K562 (cell line): ENCODE data around the gene ADAMTS2. TPM values are rescaled to one million over a fixed set of nuclear protein-coding genes. Genes with fewer than 3 reads are reported as not detected.

Experiments used
- MGA ChIP-seq: fragments of 450-650 bp; IDR thresholded peaks from 2 replicates; pipeline ENCODE4 v1.6.1; 2016; ENCODE audit warnings: mild to moderate bottlenecking, moderate library complexity
- MTA3 ChIP-seq: fragments of 450-650 bp; formaldehyde crosslinking; IDR thresholded peaks from 2 replicates; pipeline ENCODE4 v1.6.1; 2017; ENCODE audit warnings: mild to moderate bottlenecking, borderline replicate concordance
- OTX1 ChIP-seq: fragments of 450-650 bp; formaldehyde crosslinking; IDR thresholded peaks from 2 replicates; pipeline ENCODE4 v1.4.0; 2022; ENCODE audit warnings: mild to moderate bottlenecking
- PHB2 ChIP-seq: fragments of 450-650 bp; IDR thresholded peaks from 2 replicates; pipeline ENCODE4 v1.6.1; 2017; ENCODE audit warnings: low read depth
- POLR2H ChIP-seq: IDR thresholded peaks from 2 replicates; pipeline ENCODE4 v1.6.1; 2016; ENCODE audit warnings: missing genetic modification characterization, low read depth, mild to moderate bottlenecking, control low read depth, missing compliant biosample characterization, moderate library complexity
- ZNF583 ChIP-seq: fragments of 250-450 bp; sonication (Bioruptor Pico); IDR thresholded peaks from 2 replicates; pipeline ENCODE4 v1.4.0; 2020
- ZSCAN29 ChIP-seq: fragments of 450-650 bp; IDR thresholded peaks from 2 replicates; pipeline ENCODE4 v1.6.1; 2017
- polyA plus RNA-seq, 8 experiments: library from polyadenylated mRNA; depleted of rRNA in 4 of 8; stranded (reverse) in 5 of 8; unstranded in 3 of 8; fragments of >200 nt; fragmentation: Nextera tagmentation in 2 of 8; fragmentation: Illumina TruSeq in 1 of 8; extraction: Ambion mirVana in 2 of 8; extraction: Trizol in 1 of 8; gene quantifications; 2 replicates each; pipeline versions ENCODE4 v1.2.1 to v1.2.3, GENCODE V29; 2011 to 2014; ENCODE audit warnings: inconsistent platforms in 1 of 8, missing spikeins in 1 of 8
- total RNA-seq, 7 experiments: library from RNA; depleted of rRNA in 6 of 7; stranded (reverse); fragments of >200 nt in 6 of 7; fragmentation: Illumina TruSeq in 2 of 7; extraction: Trizol in 2 of 7; gene quantifications; 2 replicates each; pipeline versions ENCODE4 v1.2.1 to v1.2.3, GENCODE V29; 2011 to 2021; ENCODE audit warnings: low replicate concordance in 1 of 7
- TF ChIP-seq, protein P1 (sequence below): sonication (generic); formaldehyde crosslinking; IDR thresholded peaks from 2 replicates; pipeline ENCODE4 v1.8.0; 2022; ENCODE audit warnings: mild to moderate bottlenecking, missing genetic modification reagents
- TF ChIP-seq, protein P2 (sequence below): fragments of 200-800 bp; sonication (Bioruptor generic); IDR thresholded peaks from 2 replicates; pipeline ENCODE4 v1.6.1; 2016; ENCODE audit warnings: missing genetic modification characterization, missing compliant biosample characterization

The ADAMTS2 gene
- total and polyA plus RNA-seq, 9 of the 15 experiments (the other 6 are each of a cell fraction or from before 2014, with no cell fraction given), result not detected

- TF ChIP-seq MGA (no peak), ZSCAN29 (no peak), MTA3 (no peak), ZNF583 (CRISPR knock-in tag) (no peak), OTX1 (no peak), POLR2H (no peak), PHB2 (no peak)
- TF ChIP-seq, protein P1, sequence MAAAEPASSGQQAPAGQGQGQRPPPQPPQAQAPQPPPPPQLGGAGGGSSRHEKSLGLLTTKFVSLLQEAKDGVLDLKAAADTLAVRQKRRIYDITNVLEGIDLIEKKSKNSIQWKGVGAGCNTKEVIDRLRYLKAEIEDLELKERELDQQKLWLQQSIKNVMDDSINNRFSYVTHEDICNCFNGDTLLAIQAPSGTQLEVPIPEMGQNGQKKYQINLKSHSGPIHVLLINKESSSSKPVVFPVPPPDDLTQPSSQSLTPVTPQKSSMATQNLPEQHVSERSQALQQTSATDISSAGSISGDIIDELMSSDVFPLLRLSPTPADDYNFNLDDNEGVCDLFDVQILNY, result no peak
- TF ChIP-seq, protein P2, sequence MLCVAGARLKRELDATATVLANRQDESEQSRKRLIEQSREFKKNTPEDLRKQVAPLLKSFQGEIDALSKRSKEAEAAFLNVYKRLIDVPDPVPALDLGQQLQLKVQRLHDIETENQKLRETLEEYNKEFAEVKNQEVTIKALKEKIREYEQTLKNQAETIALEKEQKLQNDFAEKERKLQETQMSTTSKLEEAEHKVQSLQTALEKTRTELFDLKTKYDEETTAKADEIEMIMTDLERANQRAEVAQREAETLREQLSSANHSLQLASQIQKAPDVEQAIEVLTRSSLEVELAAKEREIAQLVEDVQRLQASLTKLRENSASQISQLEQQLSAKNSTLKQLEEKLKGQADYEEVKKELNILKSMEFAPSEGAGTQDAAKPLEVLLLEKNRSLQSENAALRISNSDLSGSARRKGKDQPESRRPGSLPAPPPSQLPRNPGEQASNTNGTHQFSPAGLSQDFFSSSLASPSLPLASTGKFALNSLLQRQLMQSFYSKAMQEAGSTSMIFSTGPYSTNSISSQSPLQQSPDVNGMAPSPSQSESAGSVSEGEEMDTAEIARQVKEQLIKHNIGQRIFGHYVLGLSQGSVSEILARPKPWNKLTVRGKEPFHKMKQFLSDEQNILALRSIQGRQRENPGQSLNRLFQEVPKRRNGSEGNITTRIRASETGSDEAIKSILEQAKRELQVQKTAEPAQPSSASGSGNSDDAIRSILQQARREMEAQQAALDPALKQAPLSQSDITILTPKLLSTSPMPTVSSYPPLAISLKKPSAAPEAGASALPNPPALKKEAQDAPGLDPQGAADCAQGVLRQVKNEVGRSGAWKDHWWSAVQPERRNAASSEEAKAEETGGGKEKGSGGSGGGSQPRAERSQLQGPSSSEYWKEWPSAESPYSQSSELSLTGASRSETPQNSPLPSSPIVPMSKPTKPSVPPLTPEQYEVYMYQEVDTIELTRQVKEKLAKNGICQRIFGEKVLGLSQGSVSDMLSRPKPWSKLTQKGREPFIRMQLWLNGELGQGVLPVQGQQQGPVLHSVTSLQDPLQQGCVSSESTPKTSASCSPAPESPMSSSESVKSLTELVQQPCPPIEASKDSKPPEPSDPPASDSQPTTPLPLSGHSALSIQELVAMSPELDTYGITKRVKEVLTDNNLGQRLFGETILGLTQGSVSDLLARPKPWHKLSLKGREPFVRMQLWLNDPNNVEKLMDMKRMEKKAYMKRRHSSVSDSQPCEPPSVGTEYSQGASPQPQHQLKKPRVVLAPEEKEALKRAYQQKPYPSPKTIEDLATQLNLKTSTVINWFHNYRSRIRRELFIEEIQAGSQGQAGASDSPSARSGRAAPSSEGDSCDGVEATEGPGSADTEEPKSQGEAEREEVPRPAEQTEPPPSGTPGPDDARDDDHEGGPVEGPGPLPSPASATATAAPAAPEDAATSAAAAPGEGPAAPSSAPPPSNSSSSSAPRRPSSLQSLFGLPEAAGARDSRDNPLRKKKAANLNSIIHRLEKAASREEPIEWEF, result no peak
These were observed 48.2 kb downstream of the ADAMTS2 start (continued) for GRCh38 chr5:179297026-179297425.
